SK-N-SH treated with all-trans-retinoic acid at 6 μM for 48 hours (cell line): ENCODE measurements around the gene PDSS1.

Experiments
- ATAC-seq: fragments of 200-7000 bp; cut with Tn5 transposase; 3 replicates; pipeline ENCODE4 v1.9.1; 2020; ENCODE audit warnings: mild to moderate bottlenecking, moderate library complexity
- ARNTL ChIP-seq: fragments of 450-650 bp; formaldehyde crosslinking; IDR thresholded peaks from 2 replicates; pipeline ENCODE4 v1.5.0; 2020; ENCODE audit warnings: low read depth, mild to moderate bottlenecking, moderate library complexity, borderline replicate concordance
- CREB5 ChIP-seq: fragments of 250-450 bp; sonication (Bioruptor Pico); IDR thresholded peaks from 2 replicates; pipeline ENCODE4 v1.5.1; 2020; ENCODE audit warnings: low read depth, mild to moderate bottlenecking, moderate library complexity
- CSDC2 ChIP-seq: fragments of 250-450 bp; sonication (Bioruptor Pico); IDR thresholded peaks from 2 replicates; pipeline ENCODE4 v1.5.0; 2020; ENCODE audit warnings: mild to moderate bottlenecking, moderate library complexity
- CSRNP3 ChIP-seq: fragments of 250-450 bp; sonication (Bioruptor Pico); IDR thresholded peaks from 2 replicates; pipeline ENCODE4 v1.5.1; 2021; ENCODE audit warnings: mild to moderate bottlenecking, moderate library complexity
- ESRRG ChIP-seq: fragments of 250-450 bp; sonication (Bioruptor Pico); IDR thresholded peaks from 2 replicates; pipeline ENCODE4 v1.6.1; 2021; ENCODE audit warnings: mild to moderate bottlenecking
- GLIS3 ChIP-seq: fragments of 250-450 bp; sonication (Bioruptor Pico); IDR thresholded peaks from 2 replicates; pipeline ENCODE4 v1.5.0; 2020; ENCODE audit warnings: mild to moderate bottlenecking, moderate library complexity
- ISL1 ChIP-seq: fragments of 250-450 bp; sonication (Bioruptor Pico); IDR thresholded peaks from 2 replicates; pipeline ENCODE4 v2.1.2; 2022; ENCODE audit warnings: mild to moderate bottlenecking, moderate library complexity
- OSR1 ChIP-seq: fragments of 250-450 bp; sonication (Bioruptor Pico); IDR thresholded peaks from 2 replicates; pipeline ENCODE4 v1.8.0; 2022; ENCODE audit warnings: moderate library complexity, mild to moderate bottlenecking, inconsistent platforms
- PATZ1 ChIP-seq: fragments of 250-450 bp; sonication (Bioruptor Pico); IDR thresholded peaks from 2 replicates; pipeline ENCODE4 v1.8.0; 2020; ENCODE audit warnings: mild to moderate bottlenecking, moderate library complexity, borderline replicate concordance
- POU6F1 ChIP-seq: fragments of 250-450 bp; sonication (Bioruptor Pico); IDR thresholded peaks from 2 replicates; pipeline ENCODE4 v1.8.0; 2021; ENCODE audit warnings: low read depth, mild to moderate bottlenecking, moderate library complexity, borderline replicate concordance
- PPARA ChIP-seq: fragments of 250-450 bp; sonication (Bioruptor Pico); IDR thresholded peaks from 2 replicates; pipeline ENCODE4 v1.5.0; 2020; ENCODE audit warnings: mild to moderate bottlenecking, borderline replicate concordance
- RARB ChIP-seq: fragments of 250-450 bp; sonication (Bioruptor Pico); IDR thresholded peaks from 2 replicates; pipeline ENCODE4 v1.8.0; 2021; ENCODE audit warnings: mild to moderate bottlenecking, moderate library complexity
- SNAI2 ChIP-seq: fragments of 250-450 bp; sonication (Bioruptor Pico); IDR thresholded peaks from 2 replicates; pipeline ENCODE4 v1.5.0; 2020; ENCODE audit warnings: mild to moderate bottlenecking, moderate library complexity
- TCF4 ChIP-seq: fragments of 250-450 bp; sonication (Bioruptor Pico); IDR thresholded peaks from 2 replicates; pipeline ENCODE4 v1.8.0; 2021; ENCODE audit warnings: mild to moderate bottlenecking, moderate library complexity, borderline replicate concordance
- TSHZ2 ChIP-seq: fragments of 250-450 bp; sonication (Bioruptor Pico); IDR thresholded peaks from 2 replicates; pipeline ENCODE4 v1.5.0; 2020; ENCODE audit warnings: mild to moderate bottlenecking, moderate library complexity
- ZC3H10 ChIP-seq: fragments of 250-450 bp; sonication (Bioruptor Pico); IDR thresholded peaks from 2 replicates; pipeline ENCODE4 v1.5.1; 2021; ENCODE audit warnings: mild to moderate bottlenecking, moderate library complexity
- ZFP3 ChIP-seq: fragments of 250-450 bp; sonication (Bioruptor Pico); IDR thresholded peaks from 2 replicates; pipeline ENCODE4 v1.5.0; 2020; ENCODE audit warnings: mild to moderate bottlenecking, moderate library complexity
- ZFP30 ChIP-seq: fragments of 450-650 bp; formaldehyde crosslinking; IDR thresholded peaks from 2 replicates; pipeline ENCODE4 v1.5.0; 2022; ENCODE audit warnings: mild to moderate bottlenecking, moderate library complexity
- ZNF565 ChIP-seq: fragments of 450-650 bp; formaldehyde crosslinking; conservative IDR thresholded peaks from 2 replicates; pipeline ENCODE4 v1.5.0; 2020; ENCODE audit warnings: low read depth, mild to moderate bottlenecking, moderate library complexity
- ZNF70 ChIP-seq: fragments of 450-650 bp; formaldehyde crosslinking; IDR thresholded peaks from 2 replicates; pipeline ENCODE4 v1.5.0; 2020; ENCODE audit warnings: mild to moderate bottlenecking, moderate library complexity
- ZNF8 ChIP-seq: fragments of 450-650 bp; formaldehyde crosslinking; IDR thresholded peaks from 2 replicates; pipeline ENCODE4 v1.5.0; 2020; ENCODE audit warnings: mild to moderate bottlenecking, moderate library complexity

PDSS1 gene

GRCh38 chr10:26662864-26663263, 34.6 kb upstream of the PDSS1 start:
- no peak for ATAC-seq
- TF ChIP-seq ZFP3 (CRISPR knock-in tag) (no peak), ESRRG (CRISPR knock-in tag) (no peak), ARNTL (CRISPR knock-in tag) (no peak), ZFP30 (CRISPR knock-in tag) (no peak), ZNF8 (CRISPR knock-in tag) (no peak), CSDC2 (CRISPR knock-in tag) (no peak), RARB (CRISPR knock-in tag) (no peak), ISL1 (no peak), ZNF70 (CRISPR knock-in tag) (no peak)

GRCh38 chr10:26665080-26666048, 32.1 kb upstream of the PDSS1 start:
- no peak for TF ChIP-seq ZNF565 (CRISPR knock-in tag)
- no peak for TF ChIP-seq POU6F1 (CRISPR knock-in tag)
- TF ChIP-seq PATZ1 (CRISPR knock-in tag) = no peak
- no peak for TF ChIP-seq ARNTL (CRISPR knock-in tag)
- TF ChIP-seq ZNF70 (CRISPR knock-in tag) = no peak
- TF ChIP-seq ZNF8 (CRISPR knock-in tag) = no peak
- TF ChIP-seq ZFP3 (CRISPR knock-in tag) = no peak
- no peak for TF ChIP-seq CSRNP3 (CRISPR knock-in tag)
- TF ChIP-seq GLIS3 (CRISPR knock-in tag) = no peak
- no peak for TF ChIP-seq PPARA
- no peak for TF ChIP-seq ESRRG (CRISPR knock-in tag)
- no peak for TF ChIP-seq TCF4 (CRISPR knock-in tag)
- TF ChIP-seq CSDC2 (CRISPR knock-in tag) = no peak
- no peak for TF ChIP-seq ISL1
- no peak for TF ChIP-seq OSR1
- no peak for TF ChIP-seq CREB5 (CRISPR knock-in tag)
- TF ChIP-seq ZFP30 (CRISPR knock-in tag) = no peak
- ATAC-seq = no peak

GRCh38 chr10:26675873-26676257, 21.6 kb upstream of the PDSS1 start:
- TF ChIP-seq ZC3H10 = no peak
- TF ChIP-seq SNAI2 (CRISPR knock-in tag) = no peak
- TF ChIP-seq ARNTL (CRISPR knock-in tag) = no peak
- no peak for TF ChIP-seq CSDC2 (CRISPR knock-in tag)
- TF ChIP-seq CSRNP3 (CRISPR knock-in tag) = no peak
- TF ChIP-seq CREB5 (CRISPR knock-in tag) = no peak
- TF ChIP-seq GLIS3 (CRISPR knock-in tag) = no peak
- no peak for TF ChIP-seq ISL1
- no peak for TF ChIP-seq PATZ1 (CRISPR knock-in tag)
- TF ChIP-seq TCF4 (CRISPR knock-in tag) = no peak
- no peak for TF ChIP-seq ZNF565 (CRISPR knock-in tag)
- TF ChIP-seq TSHZ2 (CRISPR knock-in tag) = no peak
- TF ChIP-seq OSR1 = no peak
- no peak for TF ChIP-seq ZNF8 (CRISPR knock-in tag)
- ATAC-seq = no peak
